22Rv1 (cell line): Measurements from ENCODE around the gene IL1RL1.

Experiments
- CTCF ChIP-seq: fragments of 450-650 bp; IDR thresholded peaks from 2 replicates; pipeline ENCODE4 v1.5.1; 2017; ENCODE audit warnings: mild to moderate bottlenecking
- ZFX ChIP-seq: fragments of 450-650 bp; IDR thresholded peaks from 2 replicates; pipeline ENCODE4 v1.6.1; 2017; ENCODE audit warnings: antibody characterized with exemption, borderline replicate concordance

- TF ChIP-seq CTCF = no peak
- no peak for TF ChIP-seq ZFX
These were observed 88.3 kb downstream of the IL1RL1 start for GRCh38 chr2:102399499-102400141.
